ENCODE measurements around the gene IL5RA. TPM values are rescaled to one million over a fixed set of nuclear protein-coding genes. Genes with fewer than 3 reads are reported as not detected.

IL5RA gene
- total RNA-seq, 1 donor from 2014 or later, result not detected

- intact Hi-C loops (cut with micrococcal nuclease), result no loop called here
These were observed 521 bp downstream of the IL5RA start for GRCh38 chr3:3109407-3110298.

- intact Hi-C loops (cut with micrococcal nuclease), result no loop called here
These were observed 2.3 kb downstream of the IL5RA start for GRCh38 chr3:3107858-3108257.

- intact Hi-C loops (cut with micrococcal nuclease), result no loop called here
These were observed 3.0 kb downstream of the IL5RA start for GRCh38 chr3:3107181-3107580.

GRCh38 chr3:3105815-3106214, 4.4 kb downstream of the IL5RA start:
- intact Hi-C loops (cut with micrococcal nuclease), result no loop called here

GRCh38 chr3:3105246-3105645, 4.9 kb downstream of the IL5RA start:
- intact Hi-C loops (cut with micrococcal nuclease), result no loop called here

GRCh38 chr3:3102751-3103150, 7.4 kb downstream of the IL5RA start:
- intact Hi-C loops (cut with micrococcal nuclease), result no loop called here

GRCh38 chr3:3101660-3102458, 8.3 kb downstream of the IL5RA start:
- intact Hi-C loops (cut with micrococcal nuclease), result no loop called here

GRCh38 chr3:3097958-3098357, 12.2 kb downstream of the IL5RA start:
- intact Hi-C loops (cut with micrococcal nuclease), result no loop called here

- intact Hi-C loops (cut with micrococcal nuclease), result no loop called here
These were observed 21.2 kb downstream of the IL5RA start for GRCh38 chr3:3089017-3089416.

- intact Hi-C loops (cut with micrococcal nuclease), result no loop called here
These were observed 22.3 kb downstream of the IL5RA start for GRCh38 chr3:3087716-3088465.

- intact Hi-C loops (cut with micrococcal nuclease), result no loop called here
These were observed 22.9 kb downstream of the IL5RA start for GRCh38 chr3:3087279-3087678.

GRCh38 chr3:3086239-3086638, 23.9 kb downstream of the IL5RA start:
- intact Hi-C loops (cut with micrococcal nuclease), result no loop called here

- intact Hi-C loops (cut with micrococcal nuclease), result no loop called here
These were observed 24.4 kb downstream of the IL5RA start for GRCh38 chr3:3085782-3086181.

GRCh38 chr3:3084890-3085289, 25.3 kb downstream of the IL5RA start:
- intact Hi-C loops (cut with micrococcal nuclease), result no loop called here

GRCh38 chr3:3082234-3082924, 27.8 kb downstream of the IL5RA start:
- intact Hi-C loops (cut with micrococcal nuclease), result no loop called here

- intact Hi-C loops (cut with micrococcal nuclease), result no loop called here
These were observed 28.6 kb downstream of the IL5RA start for GRCh38 chr3:3081381-3082233.

GRCh38 chr3:3080309-3080708, 29.9 kb downstream of the IL5RA start:
- intact Hi-C loops (cut with micrococcal nuclease), result no loop called here

- intact Hi-C loops (cut with micrococcal nuclease), result no loop called here
These were observed 35.5 kb downstream of the IL5RA start for GRCh38 chr3:3074551-3075257.

GRCh38 chr3:3071136-3071535, 39.0 kb downstream of the IL5RA start:
- intact Hi-C loops (cut with micrococcal nuclease), result no loop called here

GRCh38 chr3:3069723-3070122, 40.5 kb downstream of the IL5RA start:
- intact Hi-C loops (cut with micrococcal nuclease), result no loop called here
